AG04449 (cell line): ENCODE measurements around the gene EVX1.

Experiments used
- CTCF ChIA-PET: fragments of 350-600 bp; formaldehyde crosslinking; extraction: SDS; loops from one replicate; lab custom pipeline; 2021; ENCODE audit warnings: antibody characterized with exemption; lab: Yijun Ruan, JAX
- POLR2A ChIA-PET: fragments of 400-600, 350-600 bp; formaldehyde crosslinking; extraction: SDS; loops from one replicate; lab custom pipeline; 2020; ENCODE audit warnings: antibody characterized with exemption, inconsistent platforms; lab: Yijun Ruan, JAX
- DNase-seq: peaks from one replicate; pipeline ENCODE4 v3.0.0-alpha.2; 2010; ENCODE audit warnings: low read depth, low spot score
- H3K4me3 ChIP-seq: 2 replicates; pipeline ENCODE4 v1.5.1; 2011; ENCODE audit warnings: low read depth, mild to moderate bottlenecking, control low read depth, low read length
- TF ChIP-seq, protein P1 (sequence below): IDR thresholded peaks from one replicate; pipeline ENCODE4 v1.5.1; 2011; ENCODE audit warnings: mild to moderate bottlenecking, moderate library complexity, low read length, control low read depth, inconsistent platforms; ENCODE audit not compliant: insufficient read depth; ENCODE audit errors: missing control alignments

EVX1 gene

DNA sequence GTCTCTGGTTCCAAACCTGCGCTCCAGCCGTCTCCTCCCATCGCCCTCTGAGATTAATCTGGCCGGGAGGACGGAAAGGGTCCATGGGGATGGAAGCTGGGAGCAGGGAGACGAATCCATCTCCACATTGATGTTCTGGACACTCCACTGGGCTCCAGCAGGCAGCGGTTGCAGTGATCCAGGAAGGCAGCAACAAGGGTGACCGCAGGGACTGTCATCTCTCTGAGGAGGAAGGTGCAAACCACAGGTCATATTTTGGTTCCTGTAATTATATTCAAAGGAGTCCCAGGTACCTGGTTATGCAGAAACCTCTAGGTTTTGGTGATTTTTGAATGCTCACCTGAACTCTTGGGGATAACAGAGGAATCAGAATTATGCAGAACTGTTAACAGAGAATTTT, 54.8 kb downstream of the EVX1 start:
- TF ChIP-seq, protein P1, sequence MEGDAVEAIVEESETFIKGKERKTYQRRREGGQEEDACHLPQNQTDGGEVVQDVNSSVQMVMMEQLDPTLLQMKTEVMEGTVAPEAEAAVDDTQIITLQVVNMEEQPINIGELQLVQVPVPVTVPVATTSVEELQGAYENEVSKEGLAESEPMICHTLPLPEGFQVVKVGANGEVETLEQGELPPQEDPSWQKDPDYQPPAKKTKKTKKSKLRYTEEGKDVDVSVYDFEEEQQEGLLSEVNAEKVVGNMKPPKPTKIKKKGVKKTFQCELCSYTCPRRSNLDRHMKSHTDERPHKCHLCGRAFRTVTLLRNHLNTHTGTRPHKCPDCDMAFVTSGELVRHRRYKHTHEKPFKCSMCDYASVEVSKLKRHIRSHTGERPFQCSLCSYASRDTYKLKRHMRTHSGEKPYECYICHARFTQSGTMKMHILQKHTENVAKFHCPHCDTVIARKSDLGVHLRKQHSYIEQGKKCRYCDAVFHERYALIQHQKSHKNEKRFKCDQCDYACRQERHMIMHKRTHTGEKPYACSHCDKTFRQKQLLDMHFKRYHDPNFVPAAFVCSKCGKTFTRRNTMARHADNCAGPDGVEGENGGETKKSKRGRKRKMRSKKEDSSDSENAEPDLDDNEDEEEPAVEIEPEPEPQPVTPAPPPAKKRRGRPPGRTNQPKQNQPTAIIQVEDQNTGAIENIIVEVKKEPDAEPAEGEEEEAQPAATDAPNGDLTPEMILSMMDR, result no peak
- ChIA-PET POLR2A (no interaction called here), CTCF (no interaction called here)
- no peak for DNase-seq
- no peak overlapping the region for H3K4me3 ChIP-seq
